PC-3 (cell line): ENCODE measurements around the gene TPCN2. TPM values are rescaled to one million over a fixed set of nuclear protein-coding genes. Genes with fewer than 3 reads are reported as not detected.

Experiments used
- ATAC-seq: fragments of 200-7000 bp; cut with Tn5 transposase; 2 replicates; pipeline ENCODE4 v1.9.1; 2020; ENCODE audit warnings: mild to moderate bottlenecking, moderate library complexity
- BruUV-seq: library from RNA; stranded (reverse); fragments of 400-500 nt; replicated peaks from 2 replicates; lab custom pipeline; 2021; lab: Mats Ljungman, UMichigan
- CTCF ChIA-PET: fragments of 300-600 bp; sonication (Branson Sonifier 250); formaldehyde crosslinking; loops from one replicate; lab custom pipeline; 2022; ENCODE audit warnings: antibody characterized with exemption; lab: Charles Lee
- POLR2A ChIA-PET: fragments of 300-600 bp; sonication (Branson Sonifier 250); formaldehyde crosslinking; loops from one replicate; lab custom pipeline; 2022; ENCODE audit warnings: antibody characterized with exemption; ENCODE audit not compliant: unreplicated experiment; lab: Charles Lee
- DNase-seq: peaks from one replicate; pipeline ENCODE4 v3.0.0-alpha.2; 2015
- H2AFZ ChIP-seq: fragments of 300-600 bp; sonication (generic); 2 replicates; pipeline ENCODE4 v1.6.0; 2016; ENCODE audit warnings: antibody characterized with exemption, low read length
- H3F3A ChIP-seq: fragments of 300-600 bp; sonication (generic); one replicate; pipeline ENCODE4 v1.6.0; 2017; ENCODE audit warnings: antibody characterized with exemption, low read length, control low read depth, mild to moderate bottlenecking; ENCODE audit not compliant: unreplicated experiment
- H3K27ac ChIP-seq: fragments of 300-600 bp; sonication (generic); 2 replicates; pipeline ENCODE4 v1.5.1; 2016; ENCODE audit warnings: mild to moderate bottlenecking, low read length
- H3K27me3 ChIP-seq: fragments of 300-600 bp; sonication (generic); 2 replicates; pipeline ENCODE4 v1.6.1; 2016; ENCODE audit warnings: low read length, mixed read lengths
- H3K36me3 ChIP-seq: fragments of 300-600 bp; sonication (generic); 2 replicates; pipeline ENCODE4 v1.6.1; 2016; ENCODE audit warnings: low read depth, mixed run types, low read length, mixed read lengths
- H3K4me1 ChIP-seq: fragments of 300-600 bp; sonication (generic); 2 replicates; pipeline ENCODE4 v1.5.1; 2016; ENCODE audit warnings: low read length; ENCODE audit not compliant: insufficient read depth
- H3K4me2 ChIP-seq: fragments of 300-600 bp; sonication (generic); 2 replicates; pipeline ENCODE4 v1.6.0; 2016; ENCODE audit warnings: low read length
- H3K4me3 ChIP-seq: fragments of 300-600 bp; sonication (generic); 2 replicates; pipeline ENCODE4 v1.5.1; 2016; ENCODE audit warnings: mild to moderate bottlenecking, low read length, mixed read lengths
- H3K79me2 ChIP-seq: fragments of 300-600 bp; sonication (generic); 2 replicates; pipeline ENCODE4 v1.6.1; 2017; ENCODE audit warnings: low read length, mixed read lengths
- H3K9ac ChIP-seq: fragments of 300-600 bp; sonication (generic); 2 replicates; pipeline ENCODE4 v1.6.0; 2016; ENCODE audit warnings: mild to moderate bottlenecking, low read length
- H3K9me2 ChIP-seq: fragments of 300-600 bp; sonication (generic); replicated peaks from 2 replicates; pipeline ENCODE4 v1.6.1; 2016; ENCODE audit warnings: mixed run types, low read length, mixed read lengths
- H3K9me3 ChIP-seq: fragments of 300-600 bp; sonication (generic); 2 replicates; pipeline ENCODE4 v1.6.1; 2016; ENCODE audit warnings: low read length, mixed read lengths
- H4K20me1 ChIP-seq: fragments of 300-600 bp; sonication (generic); 2 replicates; pipeline ENCODE4 v1.6.1; 2016; ENCODE audit warnings: low read length, mixed read lengths
- CTCF ChIP-seq: fragments of 300-600 bp; sonication (generic); conservative IDR thresholded peaks from 2 replicates; pipeline ENCODE4 v1.5.1; 2017; ENCODE audit warnings: antibody characterized with exemption, low read depth, mild to moderate bottlenecking, low read length
- EZH2 ChIP-seq: fragments of 300-600 bp; sonication (generic); IDR thresholded peaks from one replicate; pipeline ENCODE4 v1.6.1; 2017; ENCODE audit warnings: antibody characterized with exemption, mild to moderate bottlenecking, low read length; ENCODE audit not compliant: unreplicated experiment
- EZH2phosphoT487 ChIP-seq: fragments of 300-600 bp; sonication (generic); IDR thresholded peaks from 2 replicates; pipeline ENCODE4 v1.6.1; 2018; ENCODE audit warnings: mild to moderate bottlenecking, antibody characterized with exemption, low read length, borderline replicate concordance
- intact Hi-C: fragments of 100-400 bp; cut with micrococcal nuclease; formaldehyde crosslinking; loops from 2 replicates; pipeline ENCODE4 v1.9.0; 2023
- total RNA-seq: library from RNA; depleted of rRNA; stranded (reverse); fragments of >200 nt; gene quantifications from 2 replicates; pipeline ENCODE4 v1.2.3, GENCODE V29; 2014

The TPCN2 gene
- total RNA-seq, 1 experiment from 2014 or later: 13.0 TPM

- Histone ChIP-seq H3K36me3 (no peaks in the 10 kb centered on the region), H3K9me2 (no peaks in the 10 kb centered on the region), H3K4me1 (no peaks in the 10 kb centered on the region), H3K79me2 (peaks cover 20% of the 10 kb centered on the region), H3K27ac (no peak overlapping the region), H3K4me2 (no peak overlapping the region), H3F3A (no peaks in the 10 kb centered on the region), H3K9ac (no peak overlapping the region), H4K20me1 (no peaks in the 10 kb centered on the region), H3K27me3 (no peaks in the 10 kb centered on the region), H3K9me3 (no peaks in the 10 kb centered on the region), H2AFZ (no peak overlapping the region), H3K4me3 (no peak overlapping the region)
- no peak for TF ChIP-seq CTCF
- CTCF ChIA-PET: no interaction called here
- DNase-seq (no peak), ATAC-seq (no peak)
- POLR2A ChIA-PET: no interaction called here
- BruUV-seq: no TSS peak
- intact Hi-C loops: no loop called here
These were observed 9.1 kb downstream of the TPCN2 start for GRCh38 chr11:69057801-69058200.

- Histone ChIP-seq H3K79me2 (peaks cover 11% of the 10 kb centered on the region; the same call in 1 of the 2 replicates), H4K20me1 (no peaks in the 10 kb centered on the region), H3F3A (no peaks in the 10 kb centered on the region), H3K4me2 (no peak overlapping the region), H3K36me3 (no peaks in the 10 kb centered on the region), H3K27me3 (no peaks in the 10 kb centered on the region), H3K4me1 (no peaks in the 10 kb centered on the region), H3K4me3 (no peak overlapping the region), H3K9ac (no peak overlapping the region), H2AFZ (no peak overlapping the region), H3K9me3 (no peaks in the 10 kb centered on the region), H3K27ac (no peak overlapping the region), H3K9me2 (no peaks in the 10 kb centered on the region)
- ChIA-PET CTCF (no interaction called here), POLR2A (no interaction called here)
- TF ChIP-seq EZH2 (no peak), EZH2phosphoT487 (no peak), CTCF (no peak)
- DNase-seq (no peak), ATAC-seq (no peak)
- intact Hi-C loops: no loop called here
- no TSS peak for BruUV-seq
These were observed 10.0 kb downstream of the TPCN2 start for GRCh38 chr11:69058511-69059270.

GRCh38 chr11:69059429-69059828, 10.7 kb downstream of the TPCN2 start:
- Histone ChIP-seq H2AFZ (no peak overlapping the region), H3K9ac (no peak overlapping the region), H3K79me2 (0 out of 2 replicates have a peak, but pooled peaks cover 5% of the 10 kb centered on the region), H3K4me3 (no peak overlapping the region), H3K27ac (no peak overlapping the region), H3K9me2 (no peaks in the 10 kb centered on the region), H3K4me1 (no peaks in the 10 kb centered on the region), H3K27me3 (no peaks in the 10 kb centered on the region), H3K36me3 (no peaks in the 10 kb centered on the region; the same call in 1 of the 2 replicates), H4K20me1 (no peaks in the 10 kb centered on the region), H3K9me3 (no peaks in the 10 kb centered on the region), H3K4me2 (no peak overlapping the region), H3F3A (no peaks in the 10 kb centered on the region)
- no peak for ATAC-seq
- ChIA-PET CTCF (interaction anchor here (0.5 kb wide), 1 partner anchor 189 kb away, joined by 7 read pairs; no protein-coding TSS in a partner anchor), POLR2A (no interaction called here)
- BruUV-seq: no TSS peak
- no peak for DNase-seq
- TF ChIP-seq EZH2: no peak
- no peak for TF ChIP-seq EZH2phosphoT487
- TF ChIP-seq CTCF: no peak
- intact Hi-C loops: no loop called here
